Stimulated activated CD4-positive, alpha-beta T cell treated with anti-CD3 and anti-CD28 coated beads, Interleukin-1b, Interleukin-23, amount 100 ng/mL, for 4 hours (primary cell): ENCODE data around the gene SERPINE2.

ENCODE experiments used
- DNase-seq, 2 donors: peaks; one replicate each; pipeline ENCODE4 v3.0.0-alpha.2; 2020; ENCODE audit warnings: low read depth in 2 of 2

Gene SERPINE2

GRCh38 chr2:223976635-223977226 is 62.4 kb downstream of the SERPINE2 start:
- no peak for DNase-seq

- DNase-seq = no peak
These were observed 65.5 kb downstream of the SERPINE2 start for GRCh38 chr2:223973606-223974005.

DNA sequence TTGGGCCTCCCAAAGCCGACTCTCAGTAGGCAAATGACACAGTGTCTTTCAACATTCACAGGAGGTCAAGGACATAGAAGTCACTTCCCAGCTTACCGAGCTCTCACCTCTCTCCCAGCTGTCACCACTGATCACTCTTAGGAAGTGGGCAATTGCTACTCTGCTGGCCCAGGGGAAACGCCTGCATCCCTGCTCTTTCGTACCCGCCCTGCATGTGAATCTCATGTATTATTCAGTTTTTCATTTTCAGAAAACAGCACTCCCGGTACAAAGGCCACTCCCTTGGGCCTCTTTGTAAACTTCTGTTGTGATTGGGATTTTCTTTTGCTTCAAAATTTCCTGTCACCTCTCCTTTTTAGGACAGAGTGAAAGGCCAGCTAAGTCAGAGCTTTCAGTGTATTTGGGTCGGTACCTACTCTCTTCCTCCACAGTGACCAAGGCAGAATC is 66.4 kb downstream of the SERPINE2 start:
- DNase-seq = no peak

- DNase-seq = no peak
These were observed 67.4 kb downstream of the SERPINE2 start for GRCh38 chr2:223971731-223972130.

GRCh38 chr2:223970343-223971128 is 68.5 kb downstream of the SERPINE2 start:
- peak in 1 of 2 donors; percentile 70 for DNase-seq

- no peak for DNase-seq
These were observed 69.2 kb downstream of the SERPINE2 start for GRCh38 chr2:223969856-223970255.

DNA sequence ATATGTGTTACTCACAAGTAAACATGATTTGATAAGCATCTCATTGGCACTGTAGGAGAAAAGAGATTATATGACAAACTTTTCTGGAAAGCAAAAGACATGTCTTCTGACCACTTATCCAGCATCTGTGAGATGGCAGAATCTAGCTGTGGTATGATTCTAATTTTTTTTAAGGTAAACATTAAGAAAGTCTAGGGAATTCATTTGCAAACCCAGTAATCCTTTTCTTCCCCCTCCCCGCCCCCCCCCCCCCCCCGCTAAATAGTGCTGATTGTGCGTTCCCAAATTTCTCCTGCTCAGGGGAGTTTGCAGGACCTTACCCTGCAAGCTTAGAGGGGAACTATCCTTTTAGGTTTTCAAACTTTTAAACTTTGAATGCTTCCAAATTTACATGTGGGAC is 69.8 kb downstream of the SERPINE2 start:
- no peak for DNase-seq

- DNase-seq = no peak
These were observed 71.1 kb downstream of the SERPINE2 start for GRCh38 chr2:223967981-223968380.

- DNase-seq = no peak
These were observed 79.4 kb downstream of the SERPINE2 start for GRCh38 chr2:223959688-223960087.

DNA sequence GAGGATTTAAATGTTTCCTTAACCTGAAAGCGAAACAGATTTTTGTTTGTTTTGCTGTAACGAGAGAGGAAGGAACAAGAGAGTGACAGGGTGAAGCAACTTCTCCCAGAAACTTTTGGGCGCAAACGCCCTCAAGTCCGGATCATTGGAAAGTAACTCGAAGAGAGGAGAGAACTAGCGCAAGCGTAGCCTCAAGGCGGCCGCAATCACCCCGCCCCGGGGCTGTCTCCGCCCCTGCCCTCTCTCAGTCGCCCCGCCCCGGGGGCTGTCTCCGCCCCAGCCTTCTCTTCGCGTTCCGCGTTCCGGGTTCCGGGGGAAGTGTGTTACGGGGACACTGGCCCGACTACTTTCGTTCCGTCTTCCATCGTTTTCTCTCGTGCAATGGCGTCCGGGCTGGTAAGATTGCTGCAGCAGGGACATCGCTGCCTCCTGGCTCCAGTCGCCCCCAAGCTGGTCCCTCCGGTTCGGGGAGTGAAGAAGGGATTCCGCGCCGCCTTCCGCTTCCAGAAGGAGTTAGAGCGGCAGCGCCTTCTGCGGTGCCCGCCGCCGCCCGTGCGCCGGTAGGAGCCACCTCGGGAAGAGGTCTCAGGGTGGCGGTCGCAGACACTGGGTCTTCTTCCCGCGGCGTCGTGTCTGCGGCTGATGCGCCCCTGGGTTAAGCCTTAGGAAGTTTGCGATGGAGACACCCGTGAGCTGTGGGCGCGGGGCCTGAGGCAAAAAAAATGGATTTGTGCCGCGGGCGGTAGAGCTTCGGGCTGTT is 81.8 kb downstream of the SERPINE2 start, which contains the start of gene MRPL44:
MRPL44 (plus strand) TSS at position 372 of the 760 bp plus-strand sequence; CDS start at position 382, 10 bp downstream.
- DNase-seq = peak; percentile 98

DNA sequence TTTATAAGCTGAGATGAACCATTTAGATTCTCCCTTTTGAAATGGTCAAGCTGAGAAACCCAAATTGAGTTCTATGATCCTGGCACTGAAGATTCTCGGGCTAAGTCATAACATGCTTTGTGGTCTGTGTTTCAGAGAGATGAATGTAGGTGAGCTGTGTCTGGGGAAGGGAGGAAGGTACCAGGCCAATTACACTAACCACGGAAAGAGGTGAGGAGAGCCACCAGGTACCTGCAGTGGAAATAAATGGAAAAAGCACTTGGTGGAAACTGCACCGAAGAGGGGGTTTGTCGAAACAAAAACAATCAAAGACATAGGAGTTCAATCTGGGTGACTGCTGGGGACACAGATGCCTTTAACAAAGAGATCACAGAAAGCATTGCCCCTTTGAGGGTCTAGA is 82.8 kb downstream of the SERPINE2 start:
- DNase-seq = no peak

DNA sequence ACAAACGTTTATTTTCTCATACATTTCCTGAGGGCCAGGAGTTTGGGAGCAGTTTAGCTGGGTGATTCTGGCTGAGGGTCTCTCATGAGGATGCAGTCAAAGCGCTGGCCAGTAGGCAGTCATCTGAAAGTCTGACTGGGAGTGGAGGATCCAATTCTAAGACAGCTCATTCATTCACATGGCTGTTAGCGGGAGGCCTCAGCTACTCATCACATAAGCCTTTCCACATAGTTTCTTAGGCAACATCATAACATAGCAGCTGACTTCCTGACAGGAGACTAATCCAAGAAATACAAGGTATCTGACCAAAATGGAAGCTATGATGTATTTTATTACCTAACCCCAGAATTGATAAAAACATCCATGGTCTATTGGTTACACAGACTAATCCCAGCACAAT is 84.7 kb downstream of the SERPINE2 start:
- DNase-seq = no peak

DNA sequence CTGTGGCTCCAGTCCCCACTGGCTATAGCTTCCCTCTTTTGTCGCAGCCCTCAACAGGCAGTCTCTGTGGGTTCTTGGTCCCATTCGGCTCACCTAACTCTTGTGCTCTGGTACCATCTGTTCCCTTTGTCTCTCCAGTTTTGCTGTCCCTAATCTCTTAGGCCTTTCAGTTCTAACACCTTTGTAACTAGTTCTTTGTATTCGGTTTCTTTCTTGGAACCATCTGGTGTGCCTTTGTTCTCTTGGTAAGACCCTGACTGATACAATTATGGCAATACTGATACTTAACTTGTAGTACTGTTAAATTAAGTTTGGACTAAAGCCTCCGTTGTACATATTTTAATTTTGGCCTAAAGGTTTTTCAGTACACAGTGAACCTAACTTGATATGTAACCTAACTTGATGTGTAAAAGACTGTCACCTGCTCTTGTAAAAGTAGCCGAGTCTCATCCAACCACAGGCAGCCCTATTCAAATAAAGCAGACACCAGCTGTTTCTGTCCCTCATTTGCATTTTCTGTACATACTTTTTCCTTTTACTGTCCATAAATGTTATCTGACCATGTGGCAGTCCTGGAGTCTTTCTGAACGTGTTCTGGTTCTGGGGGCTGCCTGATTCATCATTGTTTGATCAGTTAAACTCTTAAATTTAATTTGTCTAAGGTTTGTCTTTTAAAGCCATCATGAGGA is 86.7 kb downstream of the SERPINE2 start:
- no peak for DNase-seq

GRCh38 chr2:223950448-223951347 is 88.4 kb downstream of the SERPINE2 start:
- no peak for DNase-seq

GRCh38 chr2:223949241-223949840 is 89.7 kb downstream of the SERPINE2 start:
- no peak for DNase-seq

- no peak for DNase-seq
These were observed 91.3 kb downstream of the SERPINE2 start for GRCh38 chr2:223947711-223948205.

GRCh38 chr2:223945755-223946154 is 93.3 kb downstream of the SERPINE2 start:
- DNase-seq = no peak

DNA sequence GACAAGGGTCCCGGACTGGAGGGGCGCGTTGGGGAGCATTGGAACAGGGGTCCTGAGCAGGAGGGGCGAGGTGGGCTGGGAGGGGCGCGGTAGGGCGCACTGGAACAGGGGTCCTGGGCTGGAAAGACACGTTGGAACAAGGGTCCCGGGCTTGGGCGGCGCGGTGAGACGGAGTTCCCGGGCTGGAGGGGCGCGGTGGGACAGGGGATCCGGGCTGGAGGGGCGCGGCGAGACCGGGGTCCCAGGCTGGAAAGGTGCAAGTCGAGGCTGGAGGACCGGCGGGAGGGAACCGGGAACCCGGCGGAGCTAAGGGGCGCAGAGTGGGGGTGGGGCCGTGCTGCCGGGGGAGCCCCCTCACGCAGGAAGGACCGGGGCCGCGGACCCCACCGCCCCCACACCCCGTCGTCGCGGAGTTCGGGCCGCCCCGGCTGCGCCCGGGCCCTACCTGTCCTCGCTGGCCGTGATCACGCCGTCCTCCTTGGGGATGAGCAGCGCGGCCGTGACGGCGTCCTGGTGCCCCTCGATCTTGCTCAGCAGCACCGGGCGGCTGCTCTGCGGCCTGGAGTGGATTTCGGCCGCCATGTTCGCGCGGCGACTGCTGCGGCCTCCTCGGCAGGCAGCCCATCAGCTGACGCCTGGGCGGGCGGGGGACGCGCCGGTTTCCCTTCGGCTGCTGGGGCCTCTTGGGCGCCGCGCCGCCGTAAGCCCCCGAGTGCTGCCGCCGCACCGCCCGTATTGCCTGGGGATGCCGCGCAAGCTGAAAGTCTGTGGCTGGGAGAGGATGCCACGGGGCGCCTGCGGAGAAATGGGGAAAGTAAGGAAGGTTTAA is 94.2 kb downstream of the SERPINE2 start, which contains the start of gene WDFY1:
WDFY1 (minus strand) TSS at position 633 of the 829 bp plus-strand sequence; CDS start at position 582, 51 bp downstream.
- peak; percentile 62 to 76 for DNase-seq

DNA sequence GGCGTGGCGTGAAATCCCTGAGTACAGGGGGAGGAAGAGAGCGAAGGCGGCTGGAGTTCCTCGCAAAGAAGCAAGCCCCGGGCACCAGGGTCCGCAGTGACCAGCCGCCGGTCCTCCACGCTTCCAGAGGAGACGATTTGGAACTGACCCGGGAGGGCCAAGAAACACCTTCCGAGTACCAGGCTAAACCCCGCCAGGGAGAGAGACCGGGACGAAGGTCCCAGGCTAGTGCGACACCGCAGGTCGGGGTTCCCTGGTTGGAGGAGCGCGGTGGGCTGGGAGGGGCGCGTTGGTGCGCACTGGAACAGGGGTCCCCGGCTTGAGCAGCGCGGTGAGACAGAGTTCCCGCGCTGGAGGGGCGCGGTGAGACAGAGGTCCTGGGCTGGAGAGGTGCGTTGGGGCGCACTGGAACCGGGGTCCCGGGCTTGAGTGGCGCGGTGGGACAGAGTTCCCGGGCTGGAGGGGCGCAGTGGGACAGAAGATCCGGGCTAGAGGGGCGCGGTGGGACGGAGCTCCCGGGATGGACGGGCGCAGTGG is 94.9 kb downstream of the SERPINE2 start:
- peak in 1 of 2 donors; percentile 32 for DNase-seq
